H9 (cell line): Measurements from ENCODE around the gene SPINT3. TPM values are rescaled to one million over a fixed set of nuclear protein-coding genes. Genes with fewer than 3 reads are reported as not detected.

ENCODE experiments used
- DNase-seq: peaks from one replicate; pipeline ENCODE4 v3.0.0-alpha.2; 2017
- H2AFZ ChIP-seq: one replicate; pipeline ENCODE4 v1.6.1; 2013; ENCODE audit warnings: mild to moderate bottlenecking, low read length, control low read depth, moderate library complexity
- H2AK5ac ChIP-seq: 2 replicates; pipeline ENCODE4 v1.6.1; 2013; ENCODE audit warnings: low read length, control low read depth, mixed read lengths; ENCODE audit not compliant: insufficient read length
- H2BK120ac ChIP-seq: one replicate; pipeline ENCODE4 v1.6.1; 2013; ENCODE audit warnings: low read depth, mild to moderate bottlenecking, low read length, control low read depth, inconsistent platforms; ENCODE audit not compliant: poor library complexity, severe bottlenecking
- H2BK12ac ChIP-seq: 2 replicates; pipeline ENCODE4 v1.6.1; 2013; ENCODE audit warnings: low read length, control low read depth, mixed read lengths, low read depth; ENCODE audit not compliant: insufficient read length
- H2BK15ac ChIP-seq: 2 replicates; pipeline ENCODE4 v1.6.1; 2013; ENCODE audit warnings: low read depth, low read length, control low read depth
- H2BK20ac ChIP-seq: one replicate; pipeline ENCODE4 v1.6.1; 2013; ENCODE audit warnings: low read depth, mild to moderate bottlenecking, low read length, control low read depth, inconsistent platforms; ENCODE audit not compliant: poor library complexity, severe bottlenecking
- H2BK5ac ChIP-seq: 2 replicates; pipeline ENCODE4 v1.6.1; 2013; ENCODE audit warnings: low read length, control low read depth, mixed read lengths; ENCODE audit not compliant: insufficient read length
- H3K14ac ChIP-seq: 2 replicates; pipeline ENCODE4 v1.6.1; 2013; ENCODE audit warnings: low read length, control low read depth; ENCODE audit not compliant: insufficient read depth
- H3K18ac ChIP-seq: 2 replicates; pipeline ENCODE4 v1.6.1; 2013; ENCODE audit warnings: low read depth, mild to moderate bottlenecking, mixed read lengths, low read length, control low read depth; ENCODE audit not compliant: insufficient read length
- H3K23ac ChIP-seq: 2 replicates; pipeline ENCODE4 v1.6.1; 2013; ENCODE audit warnings: low read length, control low read depth, mixed read lengths, low read depth; ENCODE audit not compliant: insufficient read length
- H3K23me2 ChIP-seq: 2 replicates; pipeline ENCODE4 v1.6.1; 2013; ENCODE audit warnings: low read depth, mild to moderate bottlenecking, mixed read lengths, low read length, control low read depth; ENCODE audit not compliant: insufficient read length, poor library complexity, severe bottlenecking
- H3K27ac ChIP-seq: 2 replicates; pipeline ENCODE4 v1.5.1; 2013; ENCODE audit warnings: low read length, control low read depth, mixed read lengths, low read depth; ENCODE audit not compliant: insufficient read length
- H3K27me3 ChIP-seq: 2 replicates; pipeline ENCODE4 v1.6.1; 2013; ENCODE audit warnings: low read length, control low read depth, inconsistent platforms; ENCODE audit not compliant: insufficient read depth
- H3K4ac ChIP-seq: 2 replicates; pipeline ENCODE4 v1.6.1; 2013; ENCODE audit warnings: low read depth, mild to moderate bottlenecking, control low read depth, inconsistent platforms, low read length, moderate library complexity
- H3K4me1 ChIP-seq: 2 replicates; pipeline ENCODE4 v1.6.1; 2013; ENCODE audit warnings: low read length, control low read depth, inconsistent platforms; ENCODE audit not compliant: insufficient read depth
- H3K4me2 ChIP-seq: 2 replicates; pipeline ENCODE4 v1.6.1; 2013; ENCODE audit warnings: low read length, control low read depth, mixed read lengths; ENCODE audit not compliant: insufficient read length, insufficient read depth
- H3K56ac ChIP-seq: 2 replicates; pipeline ENCODE4 v1.6.1; 2013; ENCODE audit warnings: low read depth, mild to moderate bottlenecking, mixed read lengths, low read length, control low read depth; ENCODE audit not compliant: insufficient read length
- H3K79me1 ChIP-seq: 2 replicates; pipeline ENCODE4 v1.6.1; 2013; ENCODE audit warnings: low read depth, mild to moderate bottlenecking, moderate library complexity, low read length, control low read depth, inconsistent platforms; ENCODE audit not compliant: insufficient read depth, poor library complexity, severe bottlenecking
- H3K79me2 ChIP-seq: 2 replicates; pipeline ENCODE4 v1.6.1; 2013; ENCODE audit warnings: low read length, control low read depth, inconsistent platforms; ENCODE audit not compliant: insufficient read depth
- H3K9ac ChIP-seq: 2 replicates; pipeline ENCODE4 v1.6.1; 2013; ENCODE audit warnings: low read length, control low read depth, mixed read lengths; ENCODE audit not compliant: insufficient read length; ENCODE audit errors: extremely low read depth
- H3K9me3 ChIP-seq: one replicate; pipeline ENCODE4 v1.6.1; 2013; ENCODE audit warnings: low read depth, low read length, inconsistent platforms; ENCODE audit not compliant: control insufficient read depth
- H3T11ph ChIP-seq: one replicate; pipeline ENCODE4 v1.6.1; 2013; ENCODE audit warnings: mild to moderate bottlenecking, low read length, control low read depth, inconsistent platforms
- H4K20me1 ChIP-seq: one replicate; pipeline ENCODE4 v1.6.1; 2013; ENCODE audit not compliant: control insufficient read depth, insufficient read length, insufficient read depth
- H4K5ac ChIP-seq: 2 replicates; pipeline ENCODE4 v1.6.1; 2013; ENCODE audit warnings: low read depth, mild to moderate bottlenecking, mixed read lengths, low read length, control low read depth; ENCODE audit not compliant: insufficient read length
- H4K8ac ChIP-seq: replicated peaks from 2 replicates; pipeline ENCODE4 v1.6.1; 2013; ENCODE audit warnings: low read length, control low read depth, mixed read lengths, low read depth; ENCODE audit not compliant: insufficient read length
- H4K91ac ChIP-seq: 2 replicates; pipeline ENCODE4 v1.6.1; 2013; ENCODE audit warnings: low read depth, mild to moderate bottlenecking, moderate library complexity, mixed read lengths, low read length, control low read depth; ENCODE audit not compliant: insufficient read length
- H3K27ac Mint-ChIP-seq, 3 experiments: 2 replicates in 2 of 3; 3 replicates in 1 of 3; pipeline ENCODE4 v1.8.0; 2020 to 2021; ENCODE audit warnings: mixed read lengths in 3 of 3, mild to moderate bottlenecking in 1 of 3, moderate library complexity in 1 of 3
- H3K27me3 Mint-ChIP-seq: 2 replicates; pipeline ENCODE4 v1.8.0; 2021; ENCODE audit warnings: low read depth, mild to moderate bottlenecking, moderate library complexity, mixed read lengths
- H3K36me3 Mint-ChIP-seq, 3 experiments: 2 replicates in 2 of 3; 3 replicates in 1 of 3; pipeline ENCODE4 v1.8.0; 2020 to 2021; ENCODE audit warnings: low read depth in 3 of 3, mixed read lengths in 3 of 3; ENCODE audit not compliant: insufficient read depth in 1 of 3
- H3K4me1 Mint-ChIP-seq, 2 experiments: 2 replicates each; pipeline ENCODE4 v1.8.0; 2020; ENCODE audit warnings: mixed read lengths in 2 of 2
- H3K4me3 Mint-ChIP-seq, 2 experiments: 2 replicates in 1 of 2; 3 replicates in 1 of 2; pipeline ENCODE4 v1.8.0; 2020 to 2021; ENCODE audit warnings: mild to moderate bottlenecking in 2 of 2, mixed read lengths in 2 of 2, moderate library complexity in 1 of 2
- H3K9me3 Mint-ChIP-seq, 2 experiments: 2 replicates in 1 of 2; 3 replicates in 1 of 2; pipeline ENCODE4 v1.8.0; 2020; ENCODE audit warnings: mild to moderate bottlenecking in 2 of 2, mixed read lengths in 2 of 2, moderate library complexity in 1 of 2
- WGBS: extraction: QIAGEN DNeasy Blood & Tissue Kit; methylation state at CpG from one replicate; pipeline ENCODE4 v1.1.7; 2013; ENCODE audit warnings: missing lambda C conversion rate, low lambda C conversion rate, mixed read lengths; ENCODE audit not compliant: insufficient read length; ENCODE audit errors: extremely low coverage; 5-methylcytosine and 5-hydroxymethylcytosine counted together
- total RNA-seq: library from RNA; stranded (reverse); gene quantifications from 2 replicates; pipeline ENCODE4 v1.2.1, GENCODE V29; 2021
- TF ChIP-seq, protein P1 (sequence below): fragments of 200-600 bp; sonication (generic); conservative IDR thresholded peaks from 3 replicates; pipeline ENCODE4 v1.8.0; 2021; ENCODE audit warnings: antibody characterized with exemption, mild to moderate bottlenecking

SPINT3 gene
- total RNA-seq, 1 experiment from 2014 or later, result not detected

DNA sequence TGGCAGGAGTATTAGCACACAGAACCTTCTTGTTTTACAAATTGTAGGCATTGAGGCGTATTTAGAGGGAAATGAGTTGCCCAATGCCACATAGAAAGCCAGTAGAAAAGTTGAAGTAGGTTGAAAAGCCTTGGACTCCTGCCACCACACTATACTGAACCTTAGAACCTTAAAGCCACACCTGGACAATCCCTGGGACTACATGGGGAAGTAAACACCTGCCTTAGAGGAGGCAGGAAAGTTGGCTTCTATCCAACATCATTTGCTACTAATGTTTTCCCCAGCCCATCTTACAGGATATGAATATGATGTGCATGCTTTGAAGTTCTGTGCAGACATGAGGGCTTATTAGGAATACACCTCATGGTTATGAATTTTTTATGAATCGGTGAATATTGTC is 37.0 kb upstream of the SPINT3 start:
- no peaks in the 10 kb centered on the region for H3K79me1 ChIP-seq
- DNase-seq, result no peak
- no peak overlapping the region for H3K9ac ChIP-seq
- H3T11ph ChIP-seq, result no peak overlapping the region
- Mint-ChIP-seq H3K4me1 (peaks cover 0 to 5% of the 10 kb centered on the region in 2 experiments; a peak in 2 of 4 replicates), H3K27me3 (no peaks in the 10 kb centered on the region), H3K9me3 (peaks cover 0 to 10% of the 10 kb centered on the region in 2 experiments; a peak in 2 of 5 replicates), H3K4me3 (no peak overlapping the region), H3K27ac (no peak overlapping the region), H3K36me3 (peaks cover 0 to 7% (median 0%) of the 10 kb centered on the region in 3 experiments; a peak in 2 of 7 replicates)
- no peak overlapping the region for H4K8ac ChIP-seq
- no CpG with 5 or more reads among the region's 2 CpGs for WGBS
- no peak overlapping the region for H4K5ac ChIP-seq
- no peaks in the 10 kb centered on the region for H3K79me2 ChIP-seq
- H3K27me3 ChIP-seq, result no peaks in the 10 kb centered on the region
- H3K4me1 ChIP-seq, result no peaks in the 10 kb centered on the region
- H3K4ac ChIP-seq, result no peak overlapping the region
- no peak overlapping the region for H3K27ac ChIP-seq
- no peaks in the 10 kb centered on the region for H3K23me2 ChIP-seq
- H2BK12ac ChIP-seq, result no peak overlapping the region
- H2BK15ac ChIP-seq, result no peak overlapping the region
- H3K18ac ChIP-seq, result no peak overlapping the region
- TF ChIP-seq, protein P1, sequence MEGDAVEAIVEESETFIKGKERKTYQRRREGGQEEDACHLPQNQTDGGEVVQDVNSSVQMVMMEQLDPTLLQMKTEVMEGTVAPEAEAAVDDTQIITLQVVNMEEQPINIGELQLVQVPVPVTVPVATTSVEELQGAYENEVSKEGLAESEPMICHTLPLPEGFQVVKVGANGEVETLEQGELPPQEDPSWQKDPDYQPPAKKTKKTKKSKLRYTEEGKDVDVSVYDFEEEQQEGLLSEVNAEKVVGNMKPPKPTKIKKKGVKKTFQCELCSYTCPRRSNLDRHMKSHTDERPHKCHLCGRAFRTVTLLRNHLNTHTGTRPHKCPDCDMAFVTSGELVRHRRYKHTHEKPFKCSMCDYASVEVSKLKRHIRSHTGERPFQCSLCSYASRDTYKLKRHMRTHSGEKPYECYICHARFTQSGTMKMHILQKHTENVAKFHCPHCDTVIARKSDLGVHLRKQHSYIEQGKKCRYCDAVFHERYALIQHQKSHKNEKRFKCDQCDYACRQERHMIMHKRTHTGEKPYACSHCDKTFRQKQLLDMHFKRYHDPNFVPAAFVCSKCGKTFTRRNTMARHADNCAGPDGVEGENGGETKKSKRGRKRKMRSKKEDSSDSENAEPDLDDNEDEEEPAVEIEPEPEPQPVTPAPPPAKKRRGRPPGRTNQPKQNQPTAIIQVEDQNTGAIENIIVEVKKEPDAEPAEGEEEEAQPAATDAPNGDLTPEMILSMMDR, result no peak
- no peaks in the 10 kb centered on the region for H4K20me1 ChIP-seq
- H2AK5ac ChIP-seq, result no peak overlapping the region
- H3K4me2 ChIP-seq, result no peak overlapping the region
- no peaks in the 10 kb centered on the region for H3K9me3 ChIP-seq
- H2BK5ac ChIP-seq, result no peak overlapping the region
- no peak overlapping the region for H2BK120ac ChIP-seq
- no peak overlapping the region for H3K14ac ChIP-seq
- H2BK20ac ChIP-seq, result no peak overlapping the region
- no peak overlapping the region for H3K23ac ChIP-seq
- H3K56ac ChIP-seq, result no peak overlapping the region
- H2AFZ ChIP-seq, result no peak overlapping the region
- no peak overlapping the region for H4K91ac ChIP-seq
